Uterus (tissue), 4 donors: ENCODE measurements around the gene ZNF486. TPM values are rescaled to one million over a fixed set of nuclear protein-coding genes. Genes with fewer than 3 reads are reported as not detected.
"Not testable (repeated sequence)": the region's sequence is repeated elsewhere in the genome, so short reads cannot be mapped to it uniquely, and the experiment has no call there.

ENCODE experiments used
- DNase-seq, 2 donors: peaks; one replicate each; pipeline ENCODE4 v3.0.0-alpha.2; 2019 to 2020
- H3K27ac ChIP-seq, 2 donors: fragments of 200-600 bp; sonication (generic); 1 replicate in 1 of 2; 2 replicates in 1 of 2; pipeline ENCODE4 v1.5.1; 2016 to 2018
- H3K27me3 ChIP-seq, 2 donors: fragments of 200-600 bp; sonication (generic); one replicate each; pipeline ENCODE4 v1.5.1; 2018 to 2019; ENCODE audit warnings: control low read depth in 1 of 2
- H3K36me3 ChIP-seq, 2 donors: fragments of 200-600 bp; sonication (generic); one replicate each; pipeline ENCODE4 v1.5.1; 2019; ENCODE audit warnings: control low read depth in 1 of 2
- H3K4me1 ChIP-seq, 2 donors: fragments of 200-600 bp; sonication (generic); one replicate each; pipeline ENCODE4 v1.5.1; 2018 to 2019; ENCODE audit warnings: control low read depth in 1 of 2
- H3K4me3 ChIP-seq, 2 donors: fragments of 200-600 bp; sonication (generic); 1 replicate in 1 of 2; 2 replicates in 1 of 2; pipeline ENCODE4 v1.5.1; 2018 to 2019; ENCODE audit warnings: mild to moderate bottlenecking in 1 of 2
- H3K9me3 ChIP-seq, 2 donors: fragments of 200-600 bp; sonication (generic); one replicate each; pipeline ENCODE4 v1.5.1; 2019; ENCODE audit warnings: control low read depth in 1 of 2
- CTCF ChIP-seq, 4 experiments: fragments of 200-600 bp in 2 of 4; fragments of 450-650 bp in 2 of 4; sonication (generic) in 2 of 4; IDR thresholded peaks; one replicate each; pipeline ENCODE4 v1.5.1; 2016 to 2019; ENCODE audit warnings: antibody characterized with exemption in 4 of 4, mild to moderate bottlenecking in 2 of 4, moderate library complexity in 1 of 4
- POLR2A ChIP-seq, 2 donors: fragments of 450-650 bp; IDR thresholded peaks; one replicate each; pipeline ENCODE4 v1.6.1; 2016; ENCODE audit warnings: antibody characterized with exemption in 2 of 2, mild to moderate bottlenecking in 1 of 2, moderate library complexity in 1 of 2
- intact Hi-C: fragments of 100-400 bp; cut with DNase I; formaldehyde crosslinking; loops from one replicate; pipeline ENCODE4 v1.15.1; 2023; ENCODE audit warnings: low total_unique reads
- total RNA-seq, 4 donors: library from RNA; depleted of rRNA in 3 of 4; stranded (reverse); fragments of >200 nt in 3 of 4; gene quantifications; one replicate each; pipeline versions ENCODE4 v1.1.0 to v1.2.4, GENCODE V29; 2014 to 2023
- donor health status: DM: yes; HTN: yes; CAD: no.

The ZNF486 gene
- 10 to 100 TPM in 1 of 4 donors, 1 to 10 TPM in 3; 2.8 to 16.9 (median 6.3) TPM for total RNA-seq

GRCh38 chr19:20167020-20167644, at the start of gene ZNF486:
ZNF486 (plus strand) TSS chr19:20167214; CDS start chr19:20167331, 117 bp downstream.
- Histone ChIP-seq H3K27me3 (no peaks in the 10 kb centered on the region), H3K4me3 (peak within 1 kb of the TSS; percentile 56 to 57), H3K36me3 (no peaks in the 10 kb centered on the region), H3K4me1 (no peaks in the 10 kb centered on the region), H3K27ac (peak within 1 kb of the TSS; percentile 56 to 65), H3K9me3 (no peaks in the 10 kb centered on the region)
- TF ChIP-seq CTCF (IDR thresholded peaks at IDR 0.05): no peak
- TF ChIP-seq POLR2A (IDR thresholded peaks at IDR 0.05): peak; percentile 21 to 62
- peak; percentile 96 to 98 for DNase-seq
- intact Hi-C loops: no loop called here

GRCh38 chr19:20118064-20118839, 48.8 kb upstream of the ZNF486 start:
- peaks cover 0 to 45% of the 10 kb centered on the region in 2 donors for H3K9me3 ChIP-seq
- H3K27ac ChIP-seq, H3K36me3 ChIP-seq: not testable (repeated sequence)

GRCh38 chr19:20124879-20125278, 42.1 kb upstream of the ZNF486 start:
- peaks cover 0 to 14% of the 10 kb centered on the region in 2 donors for H3K9me3 ChIP-seq
- no peaks in the 10 kb centered on the region for H3K27me3 ChIP-seq
- no peaks in the 10 kb centered on the region for H3K4me1 ChIP-seq
- no peak overlapping the region for H3K27ac ChIP-seq
- H3K36me3 ChIP-seq: no peaks in the 10 kb centered on the region
- DNase-seq: no peak
- no peak overlapping the region for H3K4me3 ChIP-seq
- TF ChIP-seq CTCF (IDR thresholded peaks at IDR 0.05) (no peak), POLR2A (IDR thresholded peaks at IDR 0.05) (no peak)
- intact Hi-C loops: no loop called here

More at GRCh38 chr19:20118064-20118839, 48.8 kb upstream of the ZNF486 start:
- H3K4me1 ChIP-seq, H3K27me3 ChIP-seq, DNase-seq, H3K4me3 ChIP-seq, intact Hi-C loops: not testable (repeated sequence)

- intact Hi-C loops: not testable (repeated sequence)
Observed at GRCh38 chr19:20132933-20133332, 34.1 kb upstream of the ZNF486 start.

GRCh38 chr19:20137714-20138113, 29.3 kb upstream of the ZNF486 start:
- intact Hi-C loops, H3K9me3 ChIP-seq, DNase-seq, H3K4me1 ChIP-seq, H3K27ac ChIP-seq, H3K4me3 ChIP-seq, H3K27me3 ChIP-seq, H3K36me3 ChIP-seq: not testable (repeated sequence)

More at GRCh38 chr19:20132933-20133332, 34.1 kb upstream of the ZNF486 start:
- not testable (repeated sequence) for H3K27ac ChIP-seq, H3K4me1 ChIP-seq, H3K27me3 ChIP-seq, H3K4me3 ChIP-seq, DNase-seq, H3K36me3 ChIP-seq, H3K9me3 ChIP-seq

- Histone ChIP-seq H3K9me3 (no peaks in the 10 kb centered on the region), H3K27ac (no peak overlapping the region), H3K4me3 (no peak overlapping the region), H3K27me3 (no peaks in the 10 kb centered on the region), H3K36me3 (no peaks in the 10 kb centered on the region), H3K4me1 (no peaks in the 10 kb centered on the region)
- TF ChIP-seq POLR2A (IDR thresholded peaks at IDR 0.05): no peak
- no peak for TF ChIP-seq CTCF (IDR thresholded peaks at IDR 0.05)
- intact Hi-C loops: no loop called here
- no peak for DNase-seq
Observed at GRCh38 chr19:20151617-20152145, 15.3 kb upstream of the ZNF486 start.

GRCh38 chr19:20152506-20152905, 14.5 kb upstream of the ZNF486 start:
- H3K4me3 ChIP-seq, intact Hi-C loops, H3K4me1 ChIP-seq, H3K27me3 ChIP-seq, H3K9me3 ChIP-seq, DNase-seq, H3K27ac ChIP-seq, H3K36me3 ChIP-seq: not testable (repeated sequence)
